Erythroblast (primary cell): ENCODE results near the gene OR52E2.

Experiments used
- GATA1 ChIP-seq: IDR thresholded peaks from 2 replicates; pipeline ENCODE4 v1.6.1; 2011; ENCODE audit warnings: low read depth, mild to moderate bottlenecking, control low read depth, low read length, moderate library complexity
- POLR2A ChIP-seq: IDR thresholded peaks from 2 replicates; pipeline ENCODE4 v1.6.1; 2011; ENCODE audit warnings: mild to moderate bottlenecking, low read length

GRCh38 chr11:5011254-5011653 lies 48.2 kb downstream of the OR52E2 start:
- TF ChIP-seq POLR2A (no peak), GATA1 (no peak)
